ENCODE data around the gene FBRSL1.

FBRSL1 gene

DNA sequence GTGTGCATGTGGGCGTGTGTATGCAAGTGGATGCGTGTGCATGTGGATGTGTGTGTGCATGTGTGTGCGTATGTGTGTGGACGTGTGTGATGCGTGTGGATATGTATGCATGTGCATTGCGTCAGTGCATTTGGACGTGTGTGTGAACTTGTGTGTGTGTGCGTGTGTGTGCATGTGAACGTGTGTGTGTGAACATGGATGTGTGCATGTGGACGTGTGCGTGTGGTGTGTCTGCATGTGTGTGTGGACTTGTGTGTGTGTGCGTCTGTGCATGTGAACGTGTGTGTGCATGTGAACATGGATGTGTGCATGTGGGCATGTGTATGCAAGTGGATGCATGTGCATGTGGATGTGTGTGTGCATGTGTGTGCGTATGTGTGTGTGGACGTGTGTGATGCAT, 34.4 kb upstream of the FBRSL1 start:
- no peak for DNase-seq (ENCODE audit: low spot score)
- TF ChIP-seq, protein P1, sequence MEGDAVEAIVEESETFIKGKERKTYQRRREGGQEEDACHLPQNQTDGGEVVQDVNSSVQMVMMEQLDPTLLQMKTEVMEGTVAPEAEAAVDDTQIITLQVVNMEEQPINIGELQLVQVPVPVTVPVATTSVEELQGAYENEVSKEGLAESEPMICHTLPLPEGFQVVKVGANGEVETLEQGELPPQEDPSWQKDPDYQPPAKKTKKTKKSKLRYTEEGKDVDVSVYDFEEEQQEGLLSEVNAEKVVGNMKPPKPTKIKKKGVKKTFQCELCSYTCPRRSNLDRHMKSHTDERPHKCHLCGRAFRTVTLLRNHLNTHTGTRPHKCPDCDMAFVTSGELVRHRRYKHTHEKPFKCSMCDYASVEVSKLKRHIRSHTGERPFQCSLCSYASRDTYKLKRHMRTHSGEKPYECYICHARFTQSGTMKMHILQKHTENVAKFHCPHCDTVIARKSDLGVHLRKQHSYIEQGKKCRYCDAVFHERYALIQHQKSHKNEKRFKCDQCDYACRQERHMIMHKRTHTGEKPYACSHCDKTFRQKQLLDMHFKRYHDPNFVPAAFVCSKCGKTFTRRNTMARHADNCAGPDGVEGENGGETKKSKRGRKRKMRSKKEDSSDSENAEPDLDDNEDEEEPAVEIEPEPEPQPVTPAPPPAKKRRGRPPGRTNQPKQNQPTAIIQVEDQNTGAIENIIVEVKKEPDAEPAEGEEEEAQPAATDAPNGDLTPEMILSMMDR (IDR thresholded peaks at IDR 0.05; ENCODE audit: extremely low read depth, missing control alignments) = no peak

DNA sequence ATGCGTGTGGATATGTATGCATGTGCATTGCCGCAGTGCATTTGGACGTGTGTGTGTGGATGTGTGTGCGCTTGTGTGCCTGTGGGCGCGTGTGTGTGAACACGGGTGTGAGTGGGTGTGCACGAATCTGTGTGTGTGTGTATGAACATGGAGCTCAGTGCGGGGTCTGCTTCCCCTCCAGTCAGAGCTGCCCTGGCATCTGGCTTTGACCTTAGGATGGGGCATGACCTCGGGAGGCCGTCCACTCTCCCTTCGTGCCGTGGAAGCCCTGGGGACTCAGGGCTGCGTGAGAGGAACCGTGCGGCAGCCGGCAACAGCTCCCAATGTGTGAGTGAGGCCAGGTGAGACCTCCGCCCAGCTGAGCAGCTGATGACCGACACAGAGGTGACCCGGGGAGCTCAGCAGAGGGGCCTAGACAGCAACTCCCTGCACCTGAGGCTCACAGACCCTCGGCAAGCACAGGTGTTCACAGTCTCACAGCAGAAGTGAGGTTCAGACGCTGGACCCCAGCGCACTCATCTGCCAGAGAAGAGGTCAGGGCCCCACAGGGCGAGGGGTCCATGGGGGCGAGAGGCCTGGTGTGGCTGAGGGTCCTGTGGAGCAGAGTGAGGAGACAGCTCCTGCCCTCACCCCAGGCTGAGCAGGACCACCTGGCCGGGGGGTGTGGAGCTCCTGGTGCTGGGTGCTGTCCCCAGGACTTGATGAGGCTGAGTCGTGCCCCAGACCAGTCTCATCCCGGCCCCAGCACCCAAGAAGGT, 33.6 kb upstream of the FBRSL1 start:
- TF ChIP-seq, protein P1 (IDR thresholded peaks at IDR 0.05; ENCODE audit: extremely low read depth, missing control alignments) = no peak
- no peak for DNase-seq (ENCODE audit: low spot score)

DNA sequence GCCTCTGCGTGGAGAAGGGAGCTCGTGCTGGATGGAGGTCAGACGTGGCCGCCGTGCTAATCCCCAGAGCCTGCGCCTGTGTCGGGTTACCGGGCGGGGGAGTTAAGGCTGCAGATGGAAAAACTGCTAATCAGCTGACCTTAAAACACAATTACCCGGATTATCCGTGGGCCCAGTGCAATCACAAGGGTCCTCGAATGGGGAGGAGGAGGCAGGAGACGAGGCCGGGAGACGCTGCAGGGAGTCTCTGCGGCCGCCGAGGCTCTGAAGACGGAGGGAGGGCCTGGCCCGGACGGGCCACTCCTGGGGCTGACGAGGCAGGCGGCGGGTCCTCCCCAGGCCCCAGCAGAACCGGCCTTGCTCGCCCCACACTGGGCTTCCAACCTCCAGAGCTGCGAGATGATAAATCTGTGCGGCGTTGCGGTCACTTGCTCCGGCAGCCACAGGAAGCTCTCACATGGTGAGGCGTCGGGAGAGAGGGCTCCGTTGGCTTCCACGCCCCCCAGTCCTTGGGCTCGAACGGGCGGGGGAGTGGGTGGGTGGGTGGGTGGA, 32.9 kb upstream of the FBRSL1 start:
- no peak for DNase-seq (ENCODE audit: low spot score)
- TF ChIP-seq, protein P1 (IDR thresholded peaks at IDR 0.05; ENCODE audit: extremely low read depth, missing control alignments) = no peak

DNA sequence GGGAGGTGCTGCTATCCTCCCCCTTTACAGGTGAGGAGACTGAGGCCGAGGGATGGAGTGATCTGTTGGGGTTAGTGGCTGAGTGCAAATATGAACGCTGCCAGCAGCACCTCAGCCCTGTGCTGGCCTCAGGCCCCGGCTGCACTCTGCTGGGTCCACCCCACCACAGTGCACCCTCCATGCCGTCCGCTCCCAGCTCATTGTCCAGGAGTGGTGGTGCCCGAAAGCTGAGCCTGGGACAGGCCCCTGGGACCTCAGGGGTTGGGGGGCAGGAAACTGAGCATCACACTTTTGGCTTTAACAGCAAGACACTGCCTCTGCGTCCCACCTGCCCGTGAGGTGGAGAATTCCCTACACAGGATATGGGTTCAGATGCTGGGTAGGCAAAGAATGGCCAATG, 31.5 kb upstream of the FBRSL1 start:
- TF ChIP-seq, protein P1 (IDR thresholded peaks at IDR 0.05; ENCODE audit: extremely low read depth, missing control alignments) = no peak
- no peak for DNase-seq (ENCODE audit: low spot score)

DNA sequence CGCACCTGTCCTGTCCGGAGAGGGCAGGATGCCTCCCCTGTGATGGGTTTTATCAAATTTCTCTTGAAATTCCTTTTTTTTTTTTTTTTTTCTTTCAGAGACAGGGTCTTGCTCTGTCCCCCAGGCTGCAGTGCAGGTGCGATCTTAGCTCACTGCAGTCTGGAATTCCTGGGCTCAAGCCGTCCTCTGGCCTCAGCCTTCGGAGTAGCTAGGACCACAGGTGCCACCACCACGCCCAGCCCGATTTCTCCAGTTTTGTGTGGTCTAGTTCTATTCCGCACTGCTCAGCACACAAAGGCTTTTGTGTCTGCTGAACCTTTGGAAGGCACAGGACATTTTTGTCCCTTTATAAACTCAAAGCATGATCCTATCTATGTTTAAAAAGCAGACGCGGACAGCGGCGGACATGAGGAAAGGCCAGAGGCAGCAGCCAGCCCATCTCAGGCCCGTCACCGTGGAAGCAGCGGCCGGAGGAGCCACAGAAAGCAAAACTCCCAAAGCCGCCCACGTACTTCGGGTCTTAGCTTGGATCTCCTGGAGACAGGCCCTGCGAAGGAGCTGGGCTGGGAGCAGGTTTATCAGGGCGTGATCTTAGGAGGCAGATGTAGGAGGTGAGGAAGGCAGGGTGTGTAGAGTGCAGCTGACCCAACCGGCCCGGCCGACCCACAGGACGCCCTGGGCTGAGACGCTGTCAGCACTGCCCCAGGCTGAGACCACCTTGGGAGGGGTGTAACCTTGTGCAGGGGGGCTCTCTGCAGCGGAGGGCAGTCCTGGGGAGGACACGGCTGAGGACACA, 30.9 kb upstream of the FBRSL1 start:
- no peak for DNase-seq (ENCODE audit: low spot score)
- TF ChIP-seq, protein P1 (IDR thresholded peaks at IDR 0.05; ENCODE audit: extremely low read depth, missing control alignments) = no peak

DNA sequence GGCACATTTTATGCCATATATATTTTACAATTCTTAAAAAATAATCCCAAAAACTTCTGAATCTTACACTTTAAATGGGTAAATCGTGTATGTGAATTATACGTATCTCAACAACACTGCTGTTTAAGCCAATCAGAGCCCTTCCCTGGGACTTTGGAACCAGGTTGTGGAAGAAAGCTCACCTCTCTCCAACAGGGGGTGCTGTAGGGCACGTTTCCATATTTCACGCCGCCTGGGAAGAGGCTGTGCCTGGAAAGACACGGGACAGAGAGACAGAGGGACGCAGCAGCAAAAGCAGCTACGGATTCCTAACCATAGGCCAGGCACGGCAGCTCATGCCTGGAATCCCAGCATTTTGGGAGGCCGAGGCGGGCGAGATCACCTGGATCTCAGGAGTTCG, 29.4 kb upstream of the FBRSL1 start:
- DNase-seq (ENCODE audit: low spot score) = no peak
- TF ChIP-seq, protein P1 (IDR thresholded peaks at IDR 0.05; ENCODE audit: extremely low read depth, missing control alignments) = no peak

DNA sequence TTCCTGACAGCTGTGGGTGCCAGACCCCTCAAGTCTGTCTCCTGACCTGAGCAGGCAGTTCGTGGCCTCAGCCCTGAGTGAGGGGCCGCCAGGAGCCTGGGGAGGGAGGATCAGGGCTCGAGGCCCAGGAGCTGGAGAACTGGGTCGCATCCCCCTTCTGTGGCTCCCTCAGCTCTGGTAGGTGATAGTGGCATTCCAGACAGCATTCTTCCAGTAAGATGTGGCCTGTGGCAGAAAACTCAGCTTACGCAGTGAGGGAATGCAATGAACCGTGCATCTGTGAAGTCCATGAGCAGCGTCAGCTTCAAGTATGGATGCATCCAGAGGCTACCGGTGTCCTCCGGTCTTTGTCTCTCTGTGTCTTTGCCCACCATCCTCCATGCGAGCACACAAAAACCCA, 28.4 kb upstream of the FBRSL1 start:
- DNase-seq (ENCODE audit: low spot score) = no peak
- TF ChIP-seq, protein P1 (IDR thresholded peaks at IDR 0.05; ENCODE audit: extremely low read depth, missing control alignments) = no peak
